ENCODE results near the gene CROCC2. TPM values are rescaled to one million over a fixed set of nuclear protein-coding genes. Genes with fewer than 3 reads are reported as not detected.
A peak's percentile ranks its signal among the peaks of the same experiment; 100 is the strongest.

CROCC2 gene
- total and polyA plus RNA-seq, 2 of the 13 experiments (the other 11 are each of a cell fraction or from before 2014, with no cell fraction given) = not detected

- TF ChIP-seq, protein P1, sequence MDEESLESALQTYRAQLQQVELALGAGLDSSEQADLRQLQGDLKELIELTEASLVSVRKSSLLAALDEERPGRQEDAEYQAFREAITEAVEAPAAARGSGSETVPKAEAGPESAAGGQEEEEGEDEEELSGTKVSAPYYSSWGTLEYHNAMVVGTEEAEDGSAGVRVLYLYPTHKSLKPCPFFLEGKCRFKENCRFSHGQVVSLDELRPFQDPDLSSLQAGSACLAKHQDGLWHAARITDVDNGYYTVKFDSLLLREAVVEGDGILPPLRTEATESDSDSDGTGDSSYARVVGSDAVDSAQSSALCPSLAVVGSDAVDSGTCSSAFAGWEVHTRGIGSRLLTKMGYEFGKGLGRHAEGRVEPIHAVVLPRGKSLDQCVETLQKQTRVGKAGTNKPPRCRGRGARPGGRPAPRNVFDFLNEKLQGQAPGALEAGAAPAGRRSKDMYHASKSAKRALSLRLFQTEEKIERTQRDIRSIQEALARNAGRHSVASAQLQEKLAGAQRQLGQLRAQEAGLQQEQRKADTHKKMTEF (CRISPR knock-in tag; IDR thresholded peaks at IDR 0.05) = peak; percentile 92
- TF ChIP-seq ARNT2 (CRISPR knock-in tag; IDR thresholded peaks at IDR 0.05; ENCODE audit: low read depth) = peak; percentile 44; the same call in 1 of the 2 replicates
- TF ChIP-seq, protein P2, sequence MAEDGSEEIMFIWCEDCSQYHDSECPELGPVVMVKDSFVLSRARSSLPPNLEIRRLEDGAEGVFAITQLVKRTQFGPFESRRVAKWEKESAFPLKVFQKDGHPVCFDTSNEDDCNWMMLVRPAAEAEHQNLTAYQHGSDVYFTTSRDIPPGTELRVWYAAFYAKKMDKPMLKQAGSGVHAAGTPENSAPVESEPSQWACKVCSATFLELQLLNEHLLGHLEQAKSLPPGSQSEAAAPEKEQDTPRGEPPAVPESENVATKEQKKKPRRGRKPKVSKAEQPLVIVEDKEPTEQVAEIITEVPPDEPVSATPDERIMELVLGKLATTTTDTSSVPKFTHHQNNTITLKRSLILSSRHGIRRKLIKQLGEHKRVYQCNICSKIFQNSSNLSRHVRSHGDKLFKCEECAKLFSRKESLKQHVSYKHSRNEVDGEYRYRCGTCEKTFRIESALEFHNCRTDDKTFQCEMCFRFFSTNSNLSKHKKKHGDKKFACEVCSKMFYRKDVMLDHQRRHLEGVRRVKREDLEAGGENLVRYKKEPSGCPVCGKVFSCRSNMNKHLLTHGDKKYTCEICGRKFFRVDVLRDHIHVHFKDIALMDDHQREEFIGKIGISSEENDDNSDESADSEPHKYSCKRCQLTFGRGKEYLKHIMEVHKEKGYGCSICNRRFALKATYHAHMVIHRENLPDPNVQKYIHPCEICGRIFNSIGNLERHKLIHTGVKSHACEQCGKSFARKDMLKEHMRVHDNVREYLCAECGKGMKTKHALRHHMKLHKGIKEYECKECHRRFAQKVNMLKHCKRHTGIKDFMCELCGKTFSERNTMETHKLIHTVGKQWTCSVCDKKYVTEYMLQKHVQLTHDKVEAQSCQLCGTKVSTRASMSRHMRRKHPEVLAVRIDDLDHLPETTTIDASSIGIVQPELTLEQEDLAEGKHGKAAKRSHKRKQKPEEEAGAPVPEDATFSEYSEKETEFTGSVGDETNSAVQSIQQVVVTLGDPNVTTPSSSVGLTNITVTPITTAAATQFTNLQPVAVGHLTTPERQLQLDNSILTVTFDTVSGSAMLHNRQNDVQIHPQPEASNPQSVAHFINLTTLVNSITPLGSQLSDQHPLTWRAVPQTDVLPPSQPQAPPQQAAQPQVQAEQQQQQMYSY (CRISPR knock-in tag; IDR thresholded peaks at IDR 0.05) = no peak
- no peak for TF ChIP-seq SUZ12 (IDR thresholded peaks at IDR 0.05; ENCODE audit: low read depth, low read length)
- TF ChIP-seq PCBP1 (IDR thresholded peaks at IDR 0.05; ENCODE audit: borderline replicate concordance, low read depth, low read length) = peak; percentile 91
- TF ChIP-seq ZNF501 (CRISPR knock-in tag; IDR thresholded peaks at IDR 0.05) = peak; percentile 86; the same call in 1 of the 2 replicates
- peak; percentile 72 for TF ChIP-seq AGO1 (IDR thresholded peaks at IDR 0.05; ENCODE audit: low read depth, low read length, poor library complexity, severe bottlenecking)
- TF ChIP-seq ISX (CRISPR knock-in tag; conservative IDR thresholded peaks at IDR 0.05) = no peak
- TF ChIP-seq ETV5 (CRISPR knock-in tag; IDR thresholded peaks at IDR 0.05; ENCODE audit: borderline replicate concordance) = peak; percentile 91; the same call in 1 of the 2 replicates
- TF ChIP-seq ZNF737 (CRISPR knock-in tag; IDR thresholded peaks at IDR 0.05; ENCODE audit: borderline replicate concordance) = no peak
- TF ChIP-seq PPARG (CRISPR knock-in tag; conservative IDR thresholded peaks at IDR 0.05) = peak; percentile 95
- peak; percentile 97 for TF ChIP-seq DMAP1 (CRISPR knock-in tag; IDR thresholded peaks at IDR 0.05)
- TF ChIP-seq, protein P3, sequence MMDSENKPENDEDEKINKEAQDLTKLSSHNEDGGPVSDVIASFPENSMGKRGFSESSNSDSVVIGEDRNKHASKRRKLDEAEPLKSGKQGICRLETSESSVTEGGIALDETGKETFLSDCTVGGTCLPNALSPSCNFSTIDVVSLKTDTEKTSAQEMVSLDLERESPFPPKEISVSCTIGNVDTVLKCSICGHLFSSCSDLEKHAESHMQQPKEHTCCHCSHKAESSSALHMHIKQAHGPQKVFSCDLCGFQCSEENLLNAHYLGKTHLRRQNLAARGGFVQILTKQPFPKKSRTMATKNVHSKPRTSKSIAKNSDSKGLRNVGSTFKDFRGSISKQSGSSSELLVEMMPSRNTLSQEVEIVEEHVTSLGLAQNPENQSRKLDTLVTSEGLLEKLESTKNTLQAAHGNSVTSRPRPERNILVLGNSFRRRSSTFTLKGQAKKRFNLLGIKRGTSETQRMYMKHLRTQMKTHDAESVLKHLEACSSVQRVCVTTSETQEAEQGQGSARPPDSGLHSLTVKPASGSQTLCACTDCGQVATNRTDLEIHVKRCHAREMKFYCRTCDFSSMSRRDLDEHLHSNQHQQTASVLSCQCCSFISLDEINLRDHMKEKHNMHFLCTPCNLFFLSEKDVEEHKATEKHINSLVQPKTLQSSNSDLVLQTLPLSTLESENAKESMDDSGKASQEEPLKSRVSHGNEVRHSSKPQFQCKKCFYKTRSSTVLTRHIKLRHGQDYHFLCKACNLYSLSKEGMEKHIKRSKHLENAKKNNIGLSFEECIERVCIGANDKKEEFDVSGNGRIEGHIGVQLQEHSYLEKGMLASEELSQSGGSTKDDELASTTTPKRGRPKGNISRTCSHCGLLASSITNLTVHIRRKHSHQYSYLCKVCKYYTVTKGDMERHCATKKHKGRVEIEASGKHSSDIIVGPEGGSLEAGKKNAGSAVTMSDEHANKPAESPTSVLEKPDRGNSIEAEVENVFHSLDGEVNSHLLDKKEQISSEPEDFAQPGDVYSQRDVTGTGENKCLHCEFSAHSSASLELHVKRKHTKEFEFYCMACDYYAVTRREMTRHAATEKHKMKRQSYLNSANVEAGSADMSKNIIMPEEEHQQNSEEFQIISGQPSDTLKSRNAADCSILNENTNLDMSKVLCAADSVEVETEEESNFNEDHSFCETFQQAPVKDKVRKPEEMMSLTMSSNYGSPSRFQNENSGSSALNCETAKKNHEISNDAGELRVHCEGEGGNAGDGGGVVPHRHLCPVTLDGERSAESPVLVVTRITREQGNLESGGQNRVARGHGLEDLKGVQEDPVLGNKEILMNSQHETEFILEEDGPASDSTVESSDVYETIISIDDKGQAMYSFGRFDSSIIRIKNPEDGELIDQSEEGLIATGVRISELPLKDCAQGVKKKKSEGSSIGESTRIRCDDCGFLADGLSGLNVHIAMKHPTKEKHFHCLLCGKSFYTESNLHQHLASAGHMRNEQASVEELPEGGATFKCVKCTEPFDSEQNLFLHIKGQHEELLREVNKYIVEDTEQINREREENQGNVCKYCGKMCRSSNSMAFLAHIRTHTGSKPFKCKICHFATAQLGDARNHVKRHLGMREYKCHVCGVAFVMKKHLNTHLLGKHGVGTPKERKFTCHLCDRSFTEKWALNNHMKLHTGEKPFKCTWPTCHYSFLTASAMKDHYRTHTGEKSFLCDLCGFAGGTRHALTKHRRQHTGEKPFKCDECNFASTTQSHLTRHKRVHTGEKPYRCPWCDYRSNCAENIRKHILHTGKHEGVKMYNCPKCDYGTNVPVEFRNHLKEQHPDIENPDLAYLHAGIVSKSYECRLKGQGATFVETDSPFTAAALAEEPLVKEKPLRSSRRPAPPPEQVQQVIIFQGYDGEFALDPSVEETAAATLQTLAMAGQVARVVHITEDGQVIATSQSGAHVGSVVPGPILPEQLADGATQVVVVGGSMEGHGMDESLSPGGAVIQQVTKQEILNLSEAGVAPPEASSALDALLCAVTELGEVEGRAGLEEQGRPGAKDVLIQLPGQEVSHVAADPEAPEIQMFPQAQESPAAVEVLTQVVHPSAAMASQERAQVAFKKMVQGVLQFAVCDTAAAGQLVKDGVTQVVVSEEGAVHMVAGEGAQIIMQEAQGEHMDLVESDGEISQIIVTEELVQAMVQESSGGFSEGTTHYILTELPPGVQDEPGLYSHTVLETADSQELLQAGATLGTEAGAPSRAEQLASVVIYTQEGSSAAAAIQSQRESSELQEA (CRISPR knock-in tag; IDR thresholded peaks at IDR 0.05; ENCODE audit: not compliant biosample characterization) = peak; percentile 53
- peak; percentile 86 for TF ChIP-seq SP2 (CRISPR knock-in tag; IDR thresholded peaks at IDR 0.05)
- TF ChIP-seq TCF7L2 (IDR thresholded peaks at IDR 0.05; ENCODE audit: low read depth, low read length) = no peak
Observed at GRCh38 chr2:240876475-240877251, 29.5 kb upstream of the CROCC2 start (continued).

Data from HepG2 (cell line).